ENCODE measurements around the gene CLCN6. TPM values are rescaled to one million over a fixed set of nuclear protein-coding genes. Genes with fewer than 3 reads are reported as not detected.

CLCN6 gene
- total and polyA plus RNA-seq, 4 donors, result 5.0 to 9.0 (median 6.5) TPM

DNA sequence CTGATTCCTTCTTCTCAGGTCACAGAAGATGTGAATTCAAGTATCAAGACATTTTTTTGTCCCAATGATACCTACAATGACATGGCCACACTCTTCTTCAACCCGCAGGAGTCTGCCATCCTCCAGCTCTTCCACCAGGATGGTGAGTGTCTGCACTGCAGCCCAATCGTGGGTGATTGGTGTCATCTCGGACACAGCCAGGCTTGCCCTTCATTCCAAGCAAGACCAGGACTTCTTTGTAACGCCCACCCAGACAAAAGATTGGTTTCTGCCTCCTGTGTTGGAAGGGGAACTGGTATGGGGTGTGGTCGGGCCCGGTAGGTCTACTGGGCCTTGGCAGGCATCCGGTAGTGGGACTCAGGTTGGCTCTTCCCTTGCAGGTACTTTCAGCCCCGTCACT is 27.5 kb downstream of the CLCN6 start:
- peaks cover 15 to 93% (median 51%) of the 10 kb centered on the region in 4 donors for H3K36me3 ChIP-seq (ENCODE audit: control insufficient read depth in 4 of 4, insufficient read depth in 3 of 4, low read depth in 1 of 4, low read length in 3 of 4)
- H3K27me3 ChIP-seq (ENCODE audit: control insufficient read depth in 4 of 4, insufficient read depth in 4 of 4, low read length in 3 of 4), result no peaks in the 10 kb centered on the region
- no peaks in the 10 kb centered on the region for H3K4me1 ChIP-seq (ENCODE audit: control insufficient read depth in 4 of 4, insufficient read depth in 4 of 4, low read length in 3 of 4)
- no peak for TF ChIP-seq EGR1 (IDR thresholded peaks at IDR 0.05; ENCODE audit: low read depth in 2 of 2)
- no peak for TF ChIP-seq FOXA1 (IDR thresholded peaks at IDR 0.05)
- no peak for TF ChIP-seq MAX (IDR thresholded peaks at IDR 0.05)
- TF ChIP-seq GABPA (IDR thresholded peaks at IDR 0.05 in 1 of 2, conservative IDR thresholded peaks at IDR 0.05 in 1 of 2), result no peak
- no peak for TF ChIP-seq FOXA2 (IDR thresholded peaks at IDR 0.05)
- no peak for TF ChIP-seq JUND (IDR thresholded peaks at IDR 0.05)
- TF ChIP-seq ATF3 (IDR thresholded peaks at IDR 0.05), result no peak
- no peak for TF ChIP-seq RAD21 (IDR thresholded peaks at IDR 0.05)
- TF ChIP-seq, protein P1, sequence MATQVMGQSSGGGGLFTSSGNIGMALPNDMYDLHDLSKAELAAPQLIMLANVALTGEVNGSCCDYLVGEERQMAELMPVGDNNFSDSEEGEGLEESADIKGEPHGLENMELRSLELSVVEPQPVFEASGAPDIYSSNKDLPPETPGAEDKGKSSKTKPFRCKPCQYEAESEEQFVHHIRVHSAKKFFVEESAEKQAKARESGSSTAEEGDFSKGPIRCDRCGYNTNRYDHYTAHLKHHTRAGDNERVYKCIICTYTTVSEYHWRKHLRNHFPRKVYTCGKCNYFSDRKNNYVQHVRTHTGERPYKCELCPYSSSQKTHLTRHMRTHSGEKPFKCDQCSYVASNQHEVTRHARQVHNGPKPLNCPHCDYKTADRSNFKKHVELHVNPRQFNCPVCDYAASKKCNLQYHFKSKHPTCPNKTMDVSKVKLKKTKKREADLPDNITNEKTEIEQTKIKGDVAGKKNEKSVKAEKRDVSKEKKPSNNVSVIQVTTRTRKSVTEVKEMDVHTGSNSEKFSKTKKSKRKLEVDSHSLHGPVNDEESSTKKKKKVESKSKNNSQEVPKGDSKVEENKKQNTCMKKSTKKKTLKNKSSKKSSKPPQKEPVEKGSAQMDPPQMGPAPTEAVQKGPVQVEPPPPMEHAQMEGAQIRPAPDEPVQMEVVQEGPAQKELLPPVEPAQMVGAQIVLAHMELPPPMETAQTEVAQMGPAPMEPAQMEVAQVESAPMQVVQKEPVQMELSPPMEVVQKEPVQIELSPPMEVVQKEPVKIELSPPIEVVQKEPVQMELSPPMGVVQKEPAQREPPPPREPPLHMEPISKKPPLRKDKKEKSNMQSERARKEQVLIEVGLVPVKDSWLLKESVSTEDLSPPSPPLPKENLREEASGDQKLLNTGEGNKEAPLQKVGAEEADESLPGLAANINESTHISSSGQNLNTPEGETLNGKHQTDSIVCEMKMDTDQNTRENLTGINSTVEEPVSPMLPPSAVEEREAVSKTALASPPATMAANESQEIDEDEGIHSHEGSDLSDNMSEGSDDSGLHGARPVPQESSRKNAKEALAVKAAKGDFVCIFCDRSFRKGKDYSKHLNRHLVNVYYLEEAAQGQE (IDR thresholded peaks at IDR 0.05), result no peak
- TF ChIP-seq HNF4A (conservative IDR thresholded peaks at IDR 0.05), result no peak
- no peak for TF ChIP-seq TAF1 (conservative IDR thresholded peaks at IDR 0.05)
- TF ChIP-seq RXRA (IDR thresholded peaks at IDR 0.05), result no peak
- TF ChIP-seq NR2F2 (IDR thresholded peaks at IDR 0.05), result no peak
- TF ChIP-seq YY1 (IDR thresholded peaks at IDR 0.05), result no peak
- TF ChIP-seq, protein P2, sequence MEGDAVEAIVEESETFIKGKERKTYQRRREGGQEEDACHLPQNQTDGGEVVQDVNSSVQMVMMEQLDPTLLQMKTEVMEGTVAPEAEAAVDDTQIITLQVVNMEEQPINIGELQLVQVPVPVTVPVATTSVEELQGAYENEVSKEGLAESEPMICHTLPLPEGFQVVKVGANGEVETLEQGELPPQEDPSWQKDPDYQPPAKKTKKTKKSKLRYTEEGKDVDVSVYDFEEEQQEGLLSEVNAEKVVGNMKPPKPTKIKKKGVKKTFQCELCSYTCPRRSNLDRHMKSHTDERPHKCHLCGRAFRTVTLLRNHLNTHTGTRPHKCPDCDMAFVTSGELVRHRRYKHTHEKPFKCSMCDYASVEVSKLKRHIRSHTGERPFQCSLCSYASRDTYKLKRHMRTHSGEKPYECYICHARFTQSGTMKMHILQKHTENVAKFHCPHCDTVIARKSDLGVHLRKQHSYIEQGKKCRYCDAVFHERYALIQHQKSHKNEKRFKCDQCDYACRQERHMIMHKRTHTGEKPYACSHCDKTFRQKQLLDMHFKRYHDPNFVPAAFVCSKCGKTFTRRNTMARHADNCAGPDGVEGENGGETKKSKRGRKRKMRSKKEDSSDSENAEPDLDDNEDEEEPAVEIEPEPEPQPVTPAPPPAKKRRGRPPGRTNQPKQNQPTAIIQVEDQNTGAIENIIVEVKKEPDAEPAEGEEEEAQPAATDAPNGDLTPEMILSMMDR (IDR thresholded peaks at IDR 0.05; ENCODE audit: low read depth, low read length, missing input control), result no peak
- no peak for TF ChIP-seq SP1 (IDR thresholded peaks at IDR 0.05)
- no peak for TF ChIP-seq HNF4G (IDR thresholded peaks at IDR 0.05)
- TF ChIP-seq, protein P3, sequence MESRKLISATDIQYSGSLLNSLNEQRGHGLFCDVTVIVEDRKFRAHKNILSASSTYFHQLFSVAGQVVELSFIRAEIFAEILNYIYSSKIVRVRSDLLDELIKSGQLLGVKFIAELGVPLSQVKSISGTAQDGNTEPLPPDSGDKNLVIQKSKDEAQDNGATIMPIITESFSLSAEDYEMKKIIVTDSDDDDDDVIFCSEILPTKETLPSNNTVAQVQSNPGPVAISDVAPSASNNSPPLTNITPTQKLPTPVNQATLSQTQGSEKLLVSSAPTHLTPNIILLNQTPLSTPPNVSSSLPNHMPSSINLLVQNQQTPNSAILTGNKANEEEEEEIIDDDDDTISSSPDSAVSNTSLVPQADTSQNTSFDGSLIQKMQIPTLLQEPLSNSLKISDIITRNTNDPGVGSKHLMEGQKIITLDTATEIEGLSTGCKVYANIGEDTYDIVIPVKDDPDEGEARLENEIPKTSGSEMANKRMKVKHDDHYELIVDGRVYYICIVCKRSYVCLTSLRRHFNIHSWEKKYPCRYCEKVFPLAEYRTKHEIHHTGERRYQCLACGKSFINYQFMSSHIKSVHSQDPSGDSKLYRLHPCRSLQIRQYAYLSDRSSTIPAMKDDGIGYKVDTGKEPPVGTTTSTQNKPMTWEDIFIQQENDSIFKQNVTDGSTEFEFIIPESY (IDR thresholded peaks at IDR 0.05), result no peak
- H3K4me3 ChIP-seq (ENCODE audit: low read depth in 1 of 3, low read length in 3 of 3), result no peak overlapping the region
- DNase-seq (ENCODE audit: low spot score), result no peak
- no peaks in the 10 kb centered on the region for H3K9me3 ChIP-seq (ENCODE audit: control insufficient read depth in 4 of 4, low read length in 3 of 4)
- WGBS, result 86% methylated on average over 8 of the region's 8 CpGs
- no peak overlapping the region for H3K9ac ChIP-seq (ENCODE audit: low read depth in 1 of 2, low read length in 2 of 2)
- H3K27ac ChIP-seq (ENCODE audit: low read depth in 1 of 2, low read length in 2 of 2), result no peak overlapping the region

All from liver (tissue), 9 donors.